NB4 (cell line): ENCODE results near the gene PDLIM7.

Source experiments
- DNase-seq: peaks from one replicate; pipeline ENCODE4 v3.0.0; 2010; ENCODE audit warnings: low read depth
- H3K4me3 ChIP-seq: one replicate; pipeline ENCODE4 v1.5.1; 2011; ENCODE audit warnings: mild to moderate bottlenecking, low read depth, low read length, moderate library complexity
- MAX ChIP-seq: IDR thresholded peaks from 2 replicates; pipeline ENCODE4 v1.6.1; 2011; ENCODE audit warnings: low read depth, low read length
- MYC ChIP-seq: IDR thresholded peaks from 2 replicates; pipeline ENCODE4 v1.6.1; 2011; ENCODE audit warnings: low read depth, low read length
- POLR2A ChIP-seq: IDR thresholded peaks from 2 replicates; pipeline ENCODE4 v1.6.1; 2011; ENCODE audit warnings: mild to moderate bottlenecking; ENCODE audit not compliant: insufficient read length; ENCODE audit errors: extremely low read depth
- TF ChIP-seq, protein P1 (sequence below): IDR thresholded peaks from one replicate; pipeline ENCODE4 v1.5.1; 2012; ENCODE audit warnings: low read depth, low read length

Gene PDLIM7

DNA sequence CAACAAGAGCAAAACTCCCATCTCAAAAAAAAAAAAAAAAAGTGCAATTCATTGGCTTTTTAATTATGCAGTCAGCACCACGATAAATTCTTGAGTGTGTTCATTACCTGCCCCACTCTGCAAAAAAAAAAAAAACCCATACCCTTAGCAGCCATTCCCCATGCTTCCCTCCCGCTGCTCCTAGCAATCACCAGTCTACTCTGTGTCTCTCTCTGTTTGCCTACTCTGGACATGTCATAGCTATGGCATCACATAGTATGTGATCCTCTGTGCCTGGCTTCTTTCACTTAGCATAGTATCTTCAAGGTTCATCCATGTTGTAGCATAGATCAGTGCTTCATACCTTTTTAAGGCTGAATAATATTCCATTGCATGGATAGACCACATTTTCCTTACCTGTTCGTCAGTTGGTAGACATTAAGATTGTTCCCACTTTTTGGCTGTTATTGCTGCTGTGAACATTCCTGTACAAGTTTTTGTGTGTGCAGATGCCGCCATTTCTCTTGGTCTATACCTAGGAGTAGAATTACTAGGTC, 57.8 kb downstream of the PDLIM7 start:
- DNase-seq: no peak
- H3K4me3 ChIP-seq: no peak overlapping the region
- TF ChIP-seq MAX (no peak), POLR2A (no peak), MYC (no peak)
- TF ChIP-seq, protein P1, sequence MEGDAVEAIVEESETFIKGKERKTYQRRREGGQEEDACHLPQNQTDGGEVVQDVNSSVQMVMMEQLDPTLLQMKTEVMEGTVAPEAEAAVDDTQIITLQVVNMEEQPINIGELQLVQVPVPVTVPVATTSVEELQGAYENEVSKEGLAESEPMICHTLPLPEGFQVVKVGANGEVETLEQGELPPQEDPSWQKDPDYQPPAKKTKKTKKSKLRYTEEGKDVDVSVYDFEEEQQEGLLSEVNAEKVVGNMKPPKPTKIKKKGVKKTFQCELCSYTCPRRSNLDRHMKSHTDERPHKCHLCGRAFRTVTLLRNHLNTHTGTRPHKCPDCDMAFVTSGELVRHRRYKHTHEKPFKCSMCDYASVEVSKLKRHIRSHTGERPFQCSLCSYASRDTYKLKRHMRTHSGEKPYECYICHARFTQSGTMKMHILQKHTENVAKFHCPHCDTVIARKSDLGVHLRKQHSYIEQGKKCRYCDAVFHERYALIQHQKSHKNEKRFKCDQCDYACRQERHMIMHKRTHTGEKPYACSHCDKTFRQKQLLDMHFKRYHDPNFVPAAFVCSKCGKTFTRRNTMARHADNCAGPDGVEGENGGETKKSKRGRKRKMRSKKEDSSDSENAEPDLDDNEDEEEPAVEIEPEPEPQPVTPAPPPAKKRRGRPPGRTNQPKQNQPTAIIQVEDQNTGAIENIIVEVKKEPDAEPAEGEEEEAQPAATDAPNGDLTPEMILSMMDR: no peak

DNA sequence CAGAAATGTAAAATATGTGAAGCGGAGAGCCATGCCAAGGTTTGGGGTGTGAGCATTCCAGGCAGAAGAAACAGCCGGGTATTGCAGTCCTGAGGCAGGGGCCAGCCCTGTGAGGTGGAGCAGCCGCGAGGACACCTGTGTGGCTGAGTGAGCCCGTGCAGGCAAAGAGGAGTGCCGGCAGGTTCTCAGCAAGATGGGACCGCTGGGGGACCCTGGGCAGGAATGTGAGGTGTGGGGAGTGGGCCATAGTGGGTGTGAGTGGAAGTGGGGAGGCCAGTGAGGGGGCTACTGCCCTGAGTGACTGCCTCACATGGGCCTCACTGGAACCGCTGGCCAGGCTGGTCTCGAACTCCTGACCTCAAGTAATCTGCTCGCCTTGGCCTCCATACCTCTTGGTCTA, 58.9 kb downstream of the PDLIM7 start:
- TF ChIP-seq, protein P1: no peak
- TF ChIP-seq POLR2A (no peak), MAX (no peak), MYC (no peak)
- no peak for DNase-seq
- H3K4me3 ChIP-seq: no peak overlapping the region

GRCh38 chr5:177437623-177438022, 59.8 kb downstream of the PDLIM7 start:
- no peak for TF ChIP-seq MAX
- H3K4me3 ChIP-seq: no peak overlapping the region
- DNase-seq: peak; percentile 4

DNA sequence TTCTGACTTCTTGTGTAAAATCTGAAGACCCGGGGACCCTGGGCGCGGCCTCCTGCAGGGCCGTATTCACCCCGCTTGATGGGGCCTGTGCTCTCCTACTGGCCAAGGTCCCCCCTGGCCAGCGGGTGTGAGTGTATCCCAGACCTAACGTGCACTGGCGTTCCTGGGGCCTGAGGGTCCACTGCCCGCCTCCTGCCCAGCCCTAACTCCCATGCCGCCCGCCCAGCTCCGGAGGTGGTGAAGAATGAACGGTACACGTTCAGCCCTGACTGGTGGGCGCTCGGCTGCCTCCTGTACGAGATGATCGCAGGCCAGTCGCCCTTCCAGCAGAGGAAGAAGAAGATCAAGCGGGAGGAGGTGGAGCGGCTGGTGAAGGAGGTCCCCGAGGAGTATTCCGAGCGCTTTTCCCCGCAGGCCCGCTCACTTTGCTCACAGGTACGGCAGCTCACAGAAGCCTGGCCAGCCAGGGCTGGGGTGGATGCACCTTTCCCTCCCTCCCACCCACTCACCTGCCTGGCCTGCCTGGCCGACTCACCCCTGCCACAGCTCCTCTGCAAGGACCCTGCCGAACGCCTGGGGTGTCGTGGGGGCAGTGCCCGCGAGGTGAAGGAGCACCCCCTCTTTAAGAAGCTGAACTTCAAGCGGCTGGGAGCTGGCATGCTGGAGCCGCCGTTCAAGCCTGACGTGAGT, 61.4 kb downstream of the PDLIM7 start:
- no peak overlapping the region for H3K4me3 ChIP-seq
- TF ChIP-seq MYC: no peak
- TF ChIP-seq MAX: no peak
- TF ChIP-seq, protein P1: no peak
- TF ChIP-seq POLR2A: no peak
- DNase-seq: peak; percentile 1

GRCh38 chr5:177434942-177435738, 62.3 kb downstream of the PDLIM7 start:
- DNase-seq: peak; percentile 1
- no peak for TF ChIP-seq MYC
- no peak for TF ChIP-seq POLR2A
- TF ChIP-seq MAX: no peak
- TF ChIP-seq, protein P1: no peak
- H3K4me3 ChIP-seq: no peak overlapping the region

DNA sequence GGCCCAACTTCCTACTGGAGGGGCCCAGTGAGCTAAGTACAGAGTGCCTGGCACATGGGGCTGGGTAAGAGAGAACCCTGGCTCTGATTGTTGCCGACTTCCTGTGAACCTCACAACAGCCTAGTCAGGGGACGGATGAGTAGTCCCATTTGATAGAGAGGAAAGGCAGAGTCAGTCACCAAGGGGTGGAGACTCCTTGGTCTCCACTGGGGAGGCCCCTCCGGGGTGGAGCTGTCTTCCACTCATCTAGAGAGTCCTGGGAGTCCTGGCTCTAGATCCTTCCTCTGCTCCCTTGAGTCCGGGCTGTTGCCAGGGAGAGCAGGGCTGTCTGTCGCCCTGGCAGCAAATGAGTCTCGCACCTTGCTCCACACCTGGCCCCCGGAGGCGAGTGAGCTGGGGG, 63.0 kb downstream of the PDLIM7 start:
- TF ChIP-seq MAX: no peak
- no peak for TF ChIP-seq MYC
- TF ChIP-seq, protein P1: no peak
- no peak for TF ChIP-seq POLR2A
- H3K4me3 ChIP-seq: no peak overlapping the region
- DNase-seq: peak; percentile 1
